Activated naive CD4-positive, alpha-beta T cell (primary cell): ENCODE results near the gene INPP5A.
A peak's percentile ranks its signal among the peaks of the same experiment; 100 is the strongest.
"Not testable (repeated sequence)": the region's sequence is repeated elsewhere in the genome, so short reads cannot be mapped to it uniquely, and the experiment has no call there.

Experiments
- DNase-seq, 4 experiments: peaks; one replicate each; lab custom pipeline; 2025; lab: John Stamatoyannopoulos, UW

The INPP5A gene

GRCh38 chr10:132676193-132676891, 138.8 kb downstream of the INPP5A start:
- no peak for DNase-seq

- no peak for DNase-seq
Observed at GRCh38 chr10:132677096-132677472, 139.5 kb downstream of the INPP5A start.

- DNase-seq, result no peak
Observed at GRCh38 chr10:132677473-132678227, 140.1 kb downstream of the INPP5A start.

- DNase-seq, result no peak
Observed at GRCh38 chr10:132678436-132679216, 141.0 kb downstream of the INPP5A start.

DNA sequence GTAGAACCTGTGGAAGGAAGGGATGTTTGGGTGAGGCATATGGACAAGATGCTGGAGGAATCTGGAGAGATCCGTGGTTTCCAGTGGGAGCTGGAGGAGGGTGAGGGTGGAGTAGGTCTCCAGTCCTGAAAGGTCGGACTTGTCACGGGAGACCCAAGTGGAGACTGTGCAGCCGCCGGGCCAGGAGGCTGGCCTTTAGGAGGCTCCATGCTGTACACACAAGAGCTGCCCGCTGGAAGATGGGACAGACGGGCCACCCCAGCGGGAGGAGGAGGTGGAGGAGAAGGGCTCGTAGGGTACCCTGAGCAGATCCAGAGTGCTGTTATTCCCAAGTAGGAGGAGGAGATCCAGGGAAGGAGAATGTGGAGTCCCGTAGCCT, 141.6 kb downstream of the INPP5A start:
- no peak for DNase-seq

DNA sequence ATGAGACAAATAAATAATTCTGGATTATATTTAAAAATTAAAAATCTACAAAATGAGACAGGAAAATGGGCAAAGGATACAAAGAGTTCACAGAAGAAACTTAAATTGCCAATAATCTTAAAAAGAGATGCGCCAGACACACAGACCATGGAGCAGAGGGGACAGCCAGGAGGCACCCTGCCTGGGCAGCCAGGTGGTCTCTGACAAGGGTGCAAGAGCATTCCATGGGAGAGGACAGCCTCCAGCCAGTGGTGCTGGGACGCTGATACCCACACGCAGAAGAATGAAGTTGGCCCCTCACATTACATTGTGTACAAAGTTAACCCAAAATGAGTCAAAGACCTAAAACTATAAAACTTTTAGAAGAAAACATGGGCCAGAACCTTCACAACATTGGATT, 142.1 kb downstream of the INPP5A start:
- DNase-seq, result no peak

DNA sequence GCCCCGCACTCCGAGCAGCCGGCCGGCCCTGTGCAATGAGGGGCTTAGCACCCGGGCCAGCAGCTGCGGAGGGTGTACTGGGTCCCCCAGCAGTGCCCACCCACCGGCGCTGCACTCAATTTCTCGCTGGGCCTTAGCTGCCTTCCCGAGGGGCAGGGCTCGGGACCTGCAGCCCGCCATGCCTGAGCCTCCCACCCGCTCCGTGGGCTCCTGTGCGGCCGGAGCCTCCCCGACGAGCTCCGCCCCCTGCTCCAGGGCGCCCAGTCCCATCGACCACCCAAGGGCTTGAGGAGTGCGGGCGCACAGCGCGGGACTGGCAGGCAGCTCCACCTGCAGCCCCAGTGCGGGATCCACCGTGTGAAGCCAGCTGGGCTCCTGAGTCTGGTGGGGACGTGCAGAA, 143.2 kb downstream of the INPP5A start:
- not testable (repeated sequence) for DNase-seq

DNA sequence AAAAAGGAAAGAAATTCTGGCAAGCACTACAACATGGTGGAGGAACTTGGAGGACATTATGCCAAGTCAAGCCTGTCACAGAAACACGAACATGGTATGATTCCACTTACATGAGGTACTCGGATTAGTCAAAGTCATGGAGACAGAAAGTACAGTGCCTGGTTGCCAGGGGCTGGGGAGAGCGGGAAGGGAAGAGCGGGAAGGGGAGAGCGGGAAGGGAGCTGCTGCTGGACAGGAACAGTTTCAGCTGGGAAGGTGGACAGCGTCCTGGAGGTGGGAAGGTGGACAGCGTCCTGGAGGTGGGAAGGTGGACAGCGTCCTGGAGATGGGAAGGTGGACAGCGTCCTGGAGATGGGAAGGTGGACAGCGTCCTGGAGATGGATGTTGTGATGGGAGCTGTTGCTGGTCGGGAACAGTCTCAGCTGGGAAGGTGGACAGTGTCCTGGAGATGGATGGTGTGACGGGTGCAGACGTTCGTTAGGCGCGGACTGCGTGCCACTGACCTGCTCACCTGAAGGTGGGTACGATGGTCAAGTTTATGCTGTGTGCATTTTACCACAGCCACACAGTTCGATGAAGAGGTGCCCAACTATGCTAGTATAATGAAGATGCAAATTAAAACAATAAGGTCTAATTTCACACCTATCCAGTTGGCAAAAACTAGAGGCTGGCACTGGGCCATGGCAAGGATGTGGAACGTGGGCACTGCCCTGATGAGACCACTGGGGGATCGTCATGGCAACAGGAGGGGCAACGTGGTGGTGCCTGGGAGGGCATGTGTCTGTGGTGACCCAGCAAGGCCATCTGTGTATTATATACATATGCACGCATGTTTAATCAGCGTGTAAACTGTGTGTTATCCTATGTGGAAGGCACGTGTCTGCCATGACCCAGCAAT, 144.5 kb downstream of the INPP5A start:
- no peak for DNase-seq

DNA sequence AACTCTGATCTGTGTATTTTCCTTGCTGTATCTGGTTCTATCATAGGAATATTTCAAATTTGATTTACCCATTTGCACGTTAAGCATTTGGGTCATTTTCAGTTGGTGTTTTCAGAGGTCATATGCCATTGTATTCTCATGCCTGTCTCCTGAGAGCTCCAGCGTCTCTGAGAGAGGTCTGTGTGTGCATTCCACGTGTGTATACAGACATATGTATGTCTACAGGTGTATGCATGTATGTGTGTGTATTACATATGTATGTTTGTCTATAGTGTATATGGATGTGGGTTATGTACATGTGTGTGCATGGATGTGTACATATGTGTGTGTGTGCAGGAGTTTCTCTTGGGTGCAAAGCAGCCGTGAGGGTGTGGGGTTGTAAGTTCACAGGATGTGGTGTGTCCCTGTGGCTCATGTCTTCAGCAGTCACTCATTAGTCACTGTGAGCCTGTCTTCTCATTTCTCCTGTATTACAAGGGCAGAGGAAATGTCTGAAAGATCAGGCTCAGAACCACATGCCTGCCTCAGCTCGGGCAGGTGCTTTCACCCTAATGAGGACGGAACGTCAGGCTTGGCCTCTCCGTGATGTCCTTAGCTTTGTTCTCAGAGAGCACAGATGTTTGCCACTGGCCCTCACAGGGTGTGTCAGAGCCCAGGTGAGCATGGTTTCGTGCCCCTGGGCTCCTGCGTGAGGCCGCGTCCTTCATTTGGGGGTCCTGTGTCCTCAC, 146.7 kb downstream of the INPP5A start:
- DNase-seq, result peak in 1 of 4 experiments; percentile 10

GRCh38 chr10:132685101-132685891, 147.7 kb downstream of the INPP5A start:
- no peak for DNase-seq

GRCh38 chr10:132685921-132686680, 148.5 kb downstream of the INPP5A start:
- DNase-seq, result no peak

- no peak for DNase-seq
Observed at GRCh38 chr10:132687181-132687892, 149.8 kb downstream of the INPP5A start.

DNA sequence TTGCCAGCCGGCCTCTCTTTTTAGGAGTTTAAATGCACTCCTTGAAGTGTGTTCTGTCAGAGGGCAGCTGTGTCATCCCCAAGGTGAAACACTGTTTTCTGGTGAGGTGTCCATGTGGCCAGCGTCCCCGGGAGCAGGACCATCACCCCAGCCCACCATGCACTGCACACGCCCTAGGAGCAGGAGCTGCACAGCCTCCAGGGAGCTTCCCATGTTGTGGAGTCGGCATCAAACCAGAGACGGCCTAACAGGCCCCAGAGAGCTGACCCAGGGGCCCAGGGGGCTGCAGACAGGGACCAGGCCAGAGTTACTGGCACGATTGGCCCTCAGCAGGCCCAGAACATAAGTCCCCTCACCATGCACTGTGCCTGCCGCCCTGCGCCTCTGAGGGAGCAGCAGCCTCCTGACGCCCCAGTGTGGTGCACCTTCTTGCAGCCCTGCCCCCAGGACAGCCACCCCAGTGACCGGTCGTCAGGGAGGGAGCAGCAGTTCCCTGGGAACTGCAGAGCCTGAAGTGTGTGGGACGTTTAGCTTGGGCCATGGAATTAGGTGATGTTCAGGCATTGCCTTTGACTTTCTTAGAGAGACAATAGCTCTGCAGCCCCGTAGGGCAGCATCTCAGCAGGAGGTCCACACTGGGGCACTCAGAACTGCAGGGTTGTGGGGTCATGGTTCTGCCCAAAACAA, 150.4 kb downstream of the INPP5A start:
- no peak for DNase-seq

- DNase-seq, result no peak
Observed at GRCh38 chr10:132688580-132689420, 151.2 kb downstream of the INPP5A start.

DNA sequence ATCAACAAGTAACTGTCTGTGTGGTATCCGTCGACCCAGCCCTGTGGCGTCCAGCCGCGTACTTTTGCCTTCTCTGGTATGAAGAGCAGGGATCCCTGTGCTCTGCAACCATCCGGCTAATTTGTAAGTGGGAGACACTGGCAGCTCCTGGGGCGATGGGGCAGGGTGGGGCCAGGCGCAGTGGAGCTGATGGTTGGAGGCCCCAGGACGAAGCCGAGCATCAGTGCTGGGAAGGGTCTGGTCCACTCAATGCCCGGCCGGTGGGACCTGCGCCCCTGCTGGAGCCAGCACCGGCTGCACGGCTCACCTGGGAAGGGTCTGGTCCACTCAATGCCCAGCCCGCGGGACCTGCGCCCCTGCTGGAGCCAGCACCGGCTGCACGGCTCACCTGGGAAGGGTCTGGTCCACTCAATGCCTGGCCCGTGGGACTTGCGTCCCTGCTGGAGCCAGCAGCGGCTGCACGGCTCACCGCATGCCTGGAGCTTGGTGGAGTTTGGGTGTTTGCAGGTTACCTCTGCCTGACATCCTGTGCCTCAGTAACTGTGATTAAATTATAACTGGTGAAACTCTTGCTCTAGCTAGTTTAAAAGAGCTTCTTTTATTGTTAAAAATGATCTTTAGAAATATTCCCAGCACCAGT, 152.3 kb downstream of the INPP5A start:
- no peak for DNase-seq

DNA sequence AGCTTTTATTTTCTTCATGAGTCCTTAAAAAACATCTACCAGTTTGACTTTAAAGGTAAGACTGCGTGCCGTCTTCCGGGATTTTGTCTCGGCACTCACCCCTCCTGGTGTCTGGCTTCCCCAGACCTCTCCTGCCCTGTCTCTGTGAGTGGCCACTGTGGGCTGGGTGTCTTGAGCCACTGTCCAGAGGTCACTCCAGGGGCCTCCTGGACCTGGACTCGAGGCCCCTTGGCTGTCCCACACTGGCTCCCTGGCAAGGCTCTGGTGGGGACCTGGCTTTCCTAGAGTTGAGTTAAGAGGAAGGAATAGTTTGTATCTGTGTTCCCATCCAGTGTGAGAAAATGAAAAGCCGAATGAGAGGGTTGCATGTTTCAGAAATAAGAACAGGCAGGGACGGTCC, 152.8 kb downstream of the INPP5A start:
- DNase-seq, result no peak
